ENCODE results near the gene GALNT9.

GRCh38 chr12:132218527-132218875 lies 110.9 kb downstream of the GALNT9 start:
- TF ChIP-seq CTCF (IDR thresholded peaks at IDR 0.05 in 8 of 11, conservative IDR thresholded peaks at IDR 0.05 in 3 of 11) = no peak
- TF ChIP-seq POLR2A (IDR thresholded peaks at IDR 0.05) = no peak
- no peak for TF ChIP-seq POLR2AphosphoS5 (IDR thresholded peaks at IDR 0.05)
